Activated CD8-positive, alpha-beta memory T cell treated with anti-CD3 and anti-CD28 coated beads, Interleukin-2, amount 50 U/mL, for 1 hour (primary cell): Measurements from ENCODE around the gene SSBP1.
"Not testable (repeated sequence)": the region's sequence is repeated elsewhere in the genome, so short reads cannot be mapped to it uniquely, and the experiment has no call there.

Experiments
- DNase-seq: peaks from one replicate; pipeline ENCODE4 v3.0.0-alpha.2; 2020; ENCODE audit errors: extremely low read depth

Gene SSBP1

GRCh38 chr7:141737836-141738591, at the start of gene SSBP1:
TSS of gene SSBP1 (plus strand) at chr7:141738358. CDS start at chr7:141739167, 809 bp downstream.
- peak; percentile 78 for DNase-seq

- not testable (repeated sequence) for DNase-seq
These were observed 48.9 kb upstream of the SSBP1 start for GRCh38 chr7:141689072-141689825.

- no peak for DNase-seq
These were observed 46.6 kb upstream of the SSBP1 start for GRCh38 chr7:141691540-141691939.

GRCh38 chr7:141691961-141692360, 46.2 kb upstream of the SSBP1 start:
- DNase-seq: no peak

GRCh38 chr7:141693082-141693481, 45.1 kb upstream of the SSBP1 start:
- DNase-seq: no peak

GRCh38 chr7:141695803-141696289, 42.3 kb upstream of the SSBP1 start:
- DNase-seq: no peak

GRCh38 chr7:141696348-141696747, 41.8 kb upstream of the SSBP1 start:
- no peak for DNase-seq

GRCh38 chr7:141697211-141697871, 40.8 kb upstream of the SSBP1 start:
- DNase-seq: no peak

- DNase-seq: no peak
These were observed 39.7 kb upstream of the SSBP1 start for GRCh38 chr7:141698247-141699015.

- no peak for DNase-seq
These were observed 38.3 kb upstream of the SSBP1 start for GRCh38 chr7:141699860-141700259.

- no peak for DNase-seq
These were observed 37.8 kb upstream of the SSBP1 start for GRCh38 chr7:141700296-141700847.

GRCh38 chr7:141700848-141701371, 37.2 kb upstream of the SSBP1 start:
- no peak for DNase-seq

- peak; percentile 42 for DNase-seq
These were observed 36.6 kb upstream of the SSBP1 start for GRCh38 chr7:141701489-141702046.

GRCh38 chr7:141702047-141702567, 36.1 kb upstream of the SSBP1 start, which contains the start of gene DENND11:
TSS of gene DENND11 (minus strand) at chr7:141702166. CDS start at chr7:141702153, 13 bp downstream.
- DNase-seq: peak; percentile 10

GRCh38 chr7:141702892-141703291, 35.3 kb upstream of the SSBP1 start:
- no peak for DNase-seq

- no peak for DNase-seq
These were observed 34.0 kb upstream of the SSBP1 start for GRCh38 chr7:141704112-141704511.

GRCh38 chr7:141704741-141705140, 33.4 kb upstream of the SSBP1 start:
- DNase-seq: no peak

- no peak for DNase-seq
These were observed 31.7 kb upstream of the SSBP1 start for GRCh38 chr7:141706239-141707064.

GRCh38 chr7:141708351-141708750, 29.8 kb upstream of the SSBP1 start, which contains the start of gene WEE2:
TSS of gene WEE2 (plus strand) at chr7:141708353. CDS start at chr7:141708759, 406 bp downstream.
- no peak for DNase-seq
